ENCODE data around the gene ZDHHC11B.
"Not testable (repeated sequence)": the region's sequence is repeated elsewhere in the genome, so short reads cannot be mapped to it uniquely, and the experiment has no call there.

Gene ZDHHC11B

GRCh38 chr5:717143-717542 lies 67.4 kb downstream of the ZDHHC11B start:
- ATAC-seq (no peak), DNase-seq (no peak)

GRCh38 chr5:716740-717139 lies 67.8 kb downstream of the ZDHHC11B start:
- ATAC-seq, DNase-seq: not testable (repeated sequence)

GRCh38 chr5:715636-716035 lies 68.9 kb downstream of the ZDHHC11B start:
- not testable (repeated sequence) for DNase-seq, ATAC-seq

GRCh38 chr5:714215-715118 lies 70.1 kb downstream of the ZDHHC11B start:
- not testable (repeated sequence) for DNase-seq, ATAC-seq

GRCh38 chr5:713686-714085 lies 70.8 kb downstream of the ZDHHC11B start:
- not testable (repeated sequence) for DNase-seq
- ATAC-seq, result peak; percentile 44

GRCh38 chr5:708848-709517 lies 75.5 kb downstream of the ZDHHC11B start:
- DNase-seq, result not testable (repeated sequence)
- ATAC-seq, result peak; percentile 32

GRCh38 chr5:708374-708773 lies 76.2 kb downstream of the ZDHHC11B start:
- DNase-seq, ATAC-seq: not testable (repeated sequence)

- ATAC-seq, result not testable (repeated sequence)
Observed at GRCh38 chr5:706127-706526, 78.4 kb downstream of the ZDHHC11B start.

GRCh38 chr5:696753-697702 lies 87.5 kb downstream of the ZDHHC11B start:
- not testable (repeated sequence) for ATAC-seq, DNase-seq

More at GRCh38 chr5:706127-706526, 78.4 kb downstream of the ZDHHC11B start:
- DNase-seq, result not testable (repeated sequence)

GRCh38 chr5:696191-696590 lies 88.3 kb downstream of the ZDHHC11B start:
- not testable (repeated sequence) for ATAC-seq, DNase-seq

- not testable (repeated sequence) for DNase-seq, ATAC-seq
Observed at GRCh38 chr5:695475-695874, 89.1 kb downstream of the ZDHHC11B start.

- ATAC-seq, DNase-seq: not testable (repeated sequence)
Observed at GRCh38 chr5:694042-694431, 90.5 kb downstream of the ZDHHC11B start.

- DNase-seq (peak; percentile 89), ATAC-seq (peak; percentile 88)
Observed at GRCh38 chr5:693271-694041, 91.1 kb downstream of the ZDHHC11B start, which contains the start of gene TPPP. Gene TPPP, minus strand, starts transcription at chr5:693352. Its CDS starts 15,292 bp downstream, at chr5:678060.

- not testable (repeated sequence) for DNase-seq, ATAC-seq
Observed at GRCh38 chr5:692529-693041, 91.9 kb downstream of the ZDHHC11B start.

GRCh38 chr5:691817-692528 lies 92.6 kb downstream of the ZDHHC11B start:
- no peak for DNase-seq

GRCh38 chr5:691049-691448 lies 93.5 kb downstream of the ZDHHC11B start:
- not testable (repeated sequence) for DNase-seq, ATAC-seq

More at GRCh38 chr5:691817-692528, 92.6 kb downstream of the ZDHHC11B start:
- no peak for ATAC-seq

GRCh38 chr5:690293-690692 lies 94.2 kb downstream of the ZDHHC11B start:
- DNase-seq, ATAC-seq: not testable (repeated sequence)

GRCh38 chr5:688348-689010 lies 96.0 kb downstream of the ZDHHC11B start:
- not testable (repeated sequence) for ATAC-seq, DNase-seq

GRCh38 chr5:686936-687335 lies 97.6 kb downstream of the ZDHHC11B start:
- not testable (repeated sequence) for ATAC-seq, DNase-seq

All from stimulated activated naive CD8-positive, alpha-beta T cell treated with anti-CD3 and anti-CD28 coated beads, Interleukin-15, Interleukin-2, amounts not matched to agents 100 U/mL and 50 U/mL, for 24 hours (primary cell).